ENCODE measurements around the gene D2HGDH. TPM values are rescaled to one million over a fixed set of nuclear protein-coding genes. Genes with fewer than 3 reads are reported as not detected.
"Not testable (repeated sequence)": the region's sequence is repeated elsewhere in the genome, so short reads cannot be mapped to it uniquely, and the experiment has no call there.

Gene D2HGDH
- total RNA-seq, 4 donors from 2014 or later: 37.7 to 160 (median 62.2) TPM

DNA sequence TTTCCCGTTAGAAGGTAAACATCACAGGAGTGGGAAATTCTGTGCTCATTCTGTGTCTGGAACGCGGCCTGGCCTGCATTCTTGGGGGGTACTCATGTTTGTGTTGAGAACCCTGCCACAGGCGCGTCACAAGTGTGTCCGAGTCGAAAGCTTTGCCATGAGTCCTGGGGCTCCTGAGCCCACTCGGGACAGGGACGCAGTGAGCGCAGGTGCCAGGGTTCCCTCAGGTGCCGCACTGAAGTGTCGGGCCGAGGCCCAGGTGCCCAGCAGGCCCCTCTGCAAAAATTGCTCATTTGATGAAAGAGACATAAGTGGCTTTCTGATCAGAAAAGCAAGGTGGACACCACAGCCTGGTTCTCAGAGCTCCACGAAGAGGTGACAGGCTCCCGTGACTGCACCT lies 4.7 kb downstream of the D2HGDH start:
- Histone ChIP-seq H3K36me3 (peaks cover 13% of the 10 kb centered on the region), H3K27ac (no peak overlapping the region), H3K4me1 (peaks cover 27% of the 10 kb centered on the region), H3K4me3 (no peak overlapping the region), H3K27me3 (no peaks in the 10 kb centered on the region), H3K9me3 (no peaks in the 10 kb centered on the region)
- no peak for DNase-seq (ENCODE audit: low spot score in 2 of 2)
- TF ChIP-seq POLR2A (IDR thresholded peaks at IDR 0.05): no peak
- TF ChIP-seq POLR2AphosphoS5 (IDR thresholded peaks at IDR 0.05): no peak
- TF ChIP-seq EP300 (IDR thresholded peaks at IDR 0.05): no peak
- TF ChIP-seq, protein P1, sequence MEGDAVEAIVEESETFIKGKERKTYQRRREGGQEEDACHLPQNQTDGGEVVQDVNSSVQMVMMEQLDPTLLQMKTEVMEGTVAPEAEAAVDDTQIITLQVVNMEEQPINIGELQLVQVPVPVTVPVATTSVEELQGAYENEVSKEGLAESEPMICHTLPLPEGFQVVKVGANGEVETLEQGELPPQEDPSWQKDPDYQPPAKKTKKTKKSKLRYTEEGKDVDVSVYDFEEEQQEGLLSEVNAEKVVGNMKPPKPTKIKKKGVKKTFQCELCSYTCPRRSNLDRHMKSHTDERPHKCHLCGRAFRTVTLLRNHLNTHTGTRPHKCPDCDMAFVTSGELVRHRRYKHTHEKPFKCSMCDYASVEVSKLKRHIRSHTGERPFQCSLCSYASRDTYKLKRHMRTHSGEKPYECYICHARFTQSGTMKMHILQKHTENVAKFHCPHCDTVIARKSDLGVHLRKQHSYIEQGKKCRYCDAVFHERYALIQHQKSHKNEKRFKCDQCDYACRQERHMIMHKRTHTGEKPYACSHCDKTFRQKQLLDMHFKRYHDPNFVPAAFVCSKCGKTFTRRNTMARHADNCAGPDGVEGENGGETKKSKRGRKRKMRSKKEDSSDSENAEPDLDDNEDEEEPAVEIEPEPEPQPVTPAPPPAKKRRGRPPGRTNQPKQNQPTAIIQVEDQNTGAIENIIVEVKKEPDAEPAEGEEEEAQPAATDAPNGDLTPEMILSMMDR (IDR thresholded peaks at IDR 0.05): no peak
- 91% methylated on average over 9 of the region's 15 CpGs for WGBS

DNA sequence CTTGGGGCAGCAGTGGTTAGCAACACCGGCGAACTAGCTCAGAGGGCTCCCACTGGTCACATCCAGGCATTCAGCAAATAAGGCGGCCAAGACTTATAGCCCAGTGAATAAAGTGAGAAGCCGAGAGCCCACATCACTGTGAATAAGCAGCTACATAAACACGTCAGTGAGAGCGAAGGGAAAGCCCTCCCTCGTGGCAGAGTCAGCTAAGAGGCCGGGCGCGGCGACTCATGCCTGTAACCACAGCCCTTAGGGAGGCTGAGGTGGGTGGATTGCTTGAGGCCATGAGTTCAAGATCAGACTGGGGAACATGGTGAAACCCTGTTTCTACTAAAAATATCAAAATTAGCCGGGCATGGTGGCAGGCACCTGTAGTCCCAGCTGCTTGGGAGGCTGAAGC lies 5.2 kb downstream of the D2HGDH start:
- peaks cover 17% of the 10 kb centered on the region for H3K36me3 ChIP-seq
- WGBS: 94% methylated on average over 12 of the region's 12 CpGs
- H3K27me3 ChIP-seq: no peaks in the 10 kb centered on the region
- no peak overlapping the region for H3K27ac ChIP-seq
- no peaks in the 10 kb centered on the region for H3K9me3 ChIP-seq
- DNase-seq (ENCODE audit: low spot score in 2 of 2): no peak
- TF ChIP-seq POLR2AphosphoS5 (IDR thresholded peaks at IDR 0.05): no peak
- TF ChIP-seq, protein P1 (IDR thresholded peaks at IDR 0.05): no peak
- no peak for TF ChIP-seq POLR2A (IDR thresholded peaks at IDR 0.05)
- TF ChIP-seq EP300 (IDR thresholded peaks at IDR 0.05): no peak
- H3K4me3 ChIP-seq: no peak overlapping the region
- H3K4me1 ChIP-seq: peaks cover 26% of the 10 kb centered on the region

DNA sequence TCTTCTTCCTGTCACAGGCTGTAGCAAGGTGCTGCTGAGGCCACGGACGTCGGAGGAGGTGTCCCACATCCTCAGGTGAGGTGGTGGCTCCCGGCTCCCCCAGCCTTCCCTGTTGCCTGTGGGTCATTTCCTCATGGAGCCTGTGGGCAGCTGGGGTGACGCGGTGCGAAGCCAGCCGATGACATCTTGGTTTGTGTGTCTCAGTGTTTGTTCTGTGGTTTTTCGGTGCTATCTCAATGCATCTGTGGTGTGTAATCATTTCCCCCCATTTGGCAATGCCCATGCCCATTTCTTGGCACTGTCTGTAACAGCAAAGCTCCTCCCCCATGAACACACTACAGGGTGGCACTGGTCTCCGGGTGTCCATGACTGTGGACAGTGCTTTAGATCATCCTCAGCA lies 6.6 kb downstream of the D2HGDH start:
- Histone ChIP-seq H3K27me3 (no peaks in the 10 kb centered on the region), H3K4me1 (peaks cover 20% of the 10 kb centered on the region), H3K36me3 (peaks cover 31% of the 10 kb centered on the region), H3K9me3 (no peaks in the 10 kb centered on the region), H3K4me3 (no peak overlapping the region), H3K27ac (no peak overlapping the region)
- no peak for TF ChIP-seq EP300 (IDR thresholded peaks at IDR 0.05)
- no peak for TF ChIP-seq POLR2AphosphoS5 (IDR thresholded peaks at IDR 0.05)
- 76% methylated on average over 9 of the region's 10 CpGs for WGBS
- DNase-seq (ENCODE audit: low spot score in 2 of 2): peak in 1 of 2 donors; percentile 67

DNA sequence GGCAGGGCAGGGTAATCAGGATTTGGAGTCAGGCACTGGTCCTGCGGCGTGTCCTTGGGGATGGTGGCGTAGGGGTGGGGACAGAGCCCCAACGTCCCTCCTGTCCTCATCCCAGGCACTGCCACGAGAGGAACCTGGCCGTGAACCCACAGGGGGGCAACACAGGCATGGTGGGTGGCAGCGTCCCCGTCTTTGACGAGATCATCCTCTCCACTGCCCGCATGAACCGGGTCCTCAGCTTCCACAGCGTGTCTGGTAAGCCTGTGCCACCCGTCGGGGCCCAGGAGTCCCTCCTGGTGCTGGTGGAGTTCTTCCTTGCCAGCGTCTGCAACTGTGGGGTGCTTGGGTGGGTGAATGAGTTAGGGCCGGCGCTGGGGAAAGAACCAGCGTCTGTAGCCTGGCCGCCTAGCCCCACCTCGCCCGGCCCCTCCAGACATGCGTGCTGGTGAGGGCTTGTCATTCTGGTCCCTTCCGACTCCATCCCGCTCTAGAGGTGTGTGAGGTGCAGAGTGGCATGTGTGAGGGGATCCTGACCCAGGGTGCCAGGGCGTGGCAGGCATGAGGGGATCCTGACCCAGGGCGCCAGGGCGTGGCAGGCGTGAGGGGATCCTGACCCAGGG lies 8.0 kb downstream of the D2HGDH start:
- no peaks in the 10 kb centered on the region for H3K9me3 ChIP-seq
- H3K4me3 ChIP-seq: no peak overlapping the region
- TF ChIP-seq POLR2A (IDR thresholded peaks at IDR 0.05) (no peak), EP300 (IDR thresholded peaks at IDR 0.05) (no peak), POLR2AphosphoS5 (IDR thresholded peaks at IDR 0.05) (no peak)
- TF ChIP-seq, protein P1 (IDR thresholded peaks at IDR 0.05): no peak
- peak in 1 of 2 donors; percentile 71 for DNase-seq (ENCODE audit: low spot score in 2 of 2)
- H3K27ac ChIP-seq: no peak overlapping the region
- peaks cover 34% of the 10 kb centered on the region for H3K36me3 ChIP-seq
- peaks cover 7% of the 10 kb centered on the region for H3K4me1 ChIP-seq
- 93% methylated on average over 19 of the region's 28 CpGs for WGBS
- H3K27me3 ChIP-seq: no peaks in the 10 kb centered on the region

DNA sequence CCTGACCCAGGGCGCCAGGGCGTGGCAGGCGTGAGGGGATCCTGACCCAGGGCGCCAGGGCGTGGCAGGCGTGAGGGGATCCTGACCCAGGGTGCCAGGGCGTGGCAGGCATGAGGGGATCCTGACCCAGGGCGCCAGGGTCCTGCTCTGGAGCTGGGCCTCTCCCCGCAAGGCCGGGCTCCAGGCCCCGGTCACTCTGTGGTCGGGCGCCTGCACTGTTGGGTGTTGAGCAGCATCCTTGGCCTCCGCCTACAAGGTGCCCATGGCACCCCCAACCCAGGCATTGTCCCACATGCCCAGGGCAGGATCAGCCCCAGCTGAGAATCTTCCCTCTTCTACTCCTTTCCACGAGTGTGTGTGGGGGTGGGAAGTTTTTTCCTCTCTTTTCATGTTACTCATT lies 8.6 kb downstream of the D2HGDH start:
- not testable (repeated sequence) for H3K9me3 ChIP-seq; DNase-seq (ENCODE audit: low spot score in 2 of 2); H3K27me3 ChIP-seq; H3K4me1 ChIP-seq; H3K27ac ChIP-seq; H3K4me3 ChIP-seq
- peaks cover 37% of the 10 kb centered on the region for H3K36me3 ChIP-seq
- 85% methylated on average over 7 of the region's 15 CpGs for WGBS

DNA sequence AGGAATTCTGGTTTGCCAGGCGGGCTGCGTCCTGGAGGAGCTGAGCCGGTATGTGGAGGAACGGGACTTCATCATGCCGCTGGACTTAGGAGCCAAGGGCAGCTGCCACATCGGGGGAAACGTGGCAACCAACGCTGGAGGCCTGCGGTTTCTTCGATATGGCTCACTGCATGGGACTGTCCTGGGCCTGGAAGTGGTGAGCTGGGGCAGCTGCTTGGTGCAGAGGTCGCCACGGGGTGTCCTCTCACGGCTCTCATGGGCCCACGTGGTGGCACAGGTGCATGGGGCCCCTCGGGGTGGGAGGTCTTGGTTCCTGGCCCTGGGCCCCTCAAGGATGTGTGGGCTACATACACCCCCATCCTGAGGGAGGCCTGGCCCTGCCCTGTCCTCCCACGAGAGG lies 9.2 kb downstream of the D2HGDH start:
- whole genome bisulfite sequencing: no CpG with 5 or more reads among the region's 16 CpGs
- Histone ChIP-seq H3K36me3 (peaks cover 40% of the 10 kb centered on the region), H3K4me3 (no peak overlapping the region), H3K4me1 (no peaks in the 10 kb centered on the region), H3K9me3 (no peaks in the 10 kb centered on the region), H3K27ac (no peak overlapping the region), H3K27me3 (no peaks in the 10 kb centered on the region)
- no peak for TF ChIP-seq POLR2A (IDR thresholded peaks at IDR 0.05)
- no peak for DNase-seq (ENCODE audit: low spot score in 2 of 2)

Measured in suprapubic skin (tissue), 4 donors.